Kidney epithelial cell (primary cell): ENCODE data around the gene MYL12A. TPM values are rescaled to one million over a fixed set of nuclear protein-coding genes. Genes with fewer than 3 reads are reported as not detected.

ENCODE experiments used
- DNase-seq: peaks from one replicate; pipeline ENCODE4 v3.0.0-alpha.2; 2010; ENCODE audit warnings: low read depth
- H3K27me3 ChIP-seq: 2 replicates; pipeline ENCODE4 v1.6.0; 2011; ENCODE audit warnings: low read length; ENCODE audit not compliant: control insufficient read depth, insufficient read depth
- H3K36me3 ChIP-seq: 2 replicates; pipeline ENCODE4 v1.5.1; 2011; ENCODE audit warnings: low read length; ENCODE audit not compliant: control insufficient read depth, insufficient read depth
- H3K4me3 ChIP-seq: 2 replicates; pipeline ENCODE4 v1.5.1; 2011; ENCODE audit warnings: low read depth, mild to moderate bottlenecking, control low read depth, low read length
- CTCF ChIP-seq: IDR thresholded peaks from 2 replicates; pipeline ENCODE4 v1.5.1; 2011; ENCODE audit warnings: mild to moderate bottlenecking, moderate library complexity, low read length, control low read depth, inconsistent platforms; ENCODE audit not compliant: insufficient read depth, poor library complexity, severe bottlenecking
- total RNA-seq: library from RNA; depleted of rRNA; stranded (reverse); fragments of >200 nt; gene quantifications from 2 replicates; pipeline ENCODE4 v1.2.3, GENCODE V29; 2015

Gene MYL12A
- total RNA-seq, 1 donor from 2014 or later = 948 TPM

DNA sequence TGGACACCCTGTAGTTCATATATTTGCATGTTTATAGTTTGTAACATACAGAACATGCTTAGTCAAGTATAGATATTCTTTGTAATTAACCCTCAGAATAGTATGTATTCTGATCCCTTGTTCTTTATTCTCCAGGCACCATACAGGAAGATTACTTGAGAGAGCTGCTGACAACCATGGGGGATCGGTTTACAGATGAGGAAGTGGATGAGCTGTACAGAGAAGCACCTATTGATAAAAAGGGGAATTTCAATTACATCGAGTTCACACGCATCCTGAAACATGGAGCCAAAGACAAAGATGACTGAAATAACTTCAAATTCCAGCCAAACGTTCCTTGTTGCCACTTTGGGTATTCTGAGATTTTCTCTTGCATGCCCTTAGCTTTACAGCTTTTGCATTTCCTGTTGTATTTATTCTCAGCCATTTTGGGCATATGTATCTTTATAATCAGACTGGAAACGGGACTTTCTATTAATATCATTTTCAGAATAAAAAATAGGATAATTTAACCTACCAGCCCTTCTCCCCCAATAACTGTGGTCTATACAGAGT, 8.1 kb downstream of the MYL12A start:
- Histone ChIP-seq H3K36me3 (no peaks in the 10 kb centered on the region), H3K27me3 (no peaks in the 10 kb centered on the region), H3K4me3 (no peak overlapping the region)
- no peak for TF ChIP-seq CTCF
- no peak for DNase-seq

GRCh38 chr18:3256693-3257626, 9.4 kb downstream of the MYL12A start:
- no peak for DNase-seq
- TF ChIP-seq CTCF = no peak
- H3K4me3 ChIP-seq = no peak overlapping the region
- no peaks in the 10 kb centered on the region for H3K27me3 ChIP-seq
- no peaks in the 10 kb centered on the region for H3K36me3 ChIP-seq

DNA sequence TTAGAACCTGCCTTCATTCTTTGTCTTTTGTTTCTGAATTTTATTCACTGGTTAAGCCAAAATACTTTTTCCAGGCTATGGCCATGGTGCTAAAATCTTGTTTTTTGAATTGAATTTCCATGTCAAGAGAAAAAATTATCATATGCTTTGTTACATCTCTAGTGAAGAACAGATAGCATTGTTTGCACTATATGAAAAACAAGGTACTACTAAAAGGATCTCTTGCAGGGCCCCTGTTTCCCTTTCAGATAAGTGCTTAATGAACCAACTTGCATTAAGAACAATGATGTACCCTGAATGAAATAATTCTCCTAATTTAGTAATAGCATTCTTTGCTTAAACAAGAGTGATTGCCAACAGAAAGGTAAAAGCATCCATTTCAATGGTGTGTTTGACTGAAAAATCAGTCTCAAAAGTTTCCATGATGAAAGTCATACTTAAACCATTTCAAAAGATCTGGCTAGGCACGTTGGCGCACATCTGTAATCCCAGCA, 10.1 kb downstream of the MYL12A start:
- no peaks in the 10 kb centered on the region for H3K27me3 ChIP-seq
- no peaks in the 10 kb centered on the region for H3K36me3 ChIP-seq
- TF ChIP-seq CTCF = no peak
- no peak overlapping the region for H3K4me3 ChIP-seq
- DNase-seq = no peak

- TF ChIP-seq CTCF = no peak
- H3K4me3 ChIP-seq = peak overlapping the region; percentile 58
- DNase-seq = no peak
- H3K36me3 ChIP-seq = no peaks in the 10 kb centered on the region
- H3K27me3 ChIP-seq = no peaks in the 10 kb centered on the region
Observed at GRCh38 chr18:3260995-3261372, 13.4 kb downstream of the MYL12A start.

GRCh38 chr18:3261373-3262233, 14.0 kb downstream of the MYL12A start, which contains the start of gene MYL12B:
Gene MYL12B (plus strand): TSS chr18:3262133. CDS start chr18:3272899, 10,766 bp downstream.
- Histone ChIP-seq H3K4me3 (peak within 1 kb of the TSS; percentile 58), H3K27me3 (no peaks in the 10 kb centered on the region), H3K36me3 (no peaks in the 10 kb centered on the region)
- no peak for DNase-seq
- TF ChIP-seq CTCF = no peak
